ENCODE data around the gene ODF2L.
"Not testable (repeated sequence)": the region's sequence is repeated elsewhere in the genome, so short reads cannot be mapped to it uniquely, and the experiment has no call there.

The ODF2L gene

DNA sequence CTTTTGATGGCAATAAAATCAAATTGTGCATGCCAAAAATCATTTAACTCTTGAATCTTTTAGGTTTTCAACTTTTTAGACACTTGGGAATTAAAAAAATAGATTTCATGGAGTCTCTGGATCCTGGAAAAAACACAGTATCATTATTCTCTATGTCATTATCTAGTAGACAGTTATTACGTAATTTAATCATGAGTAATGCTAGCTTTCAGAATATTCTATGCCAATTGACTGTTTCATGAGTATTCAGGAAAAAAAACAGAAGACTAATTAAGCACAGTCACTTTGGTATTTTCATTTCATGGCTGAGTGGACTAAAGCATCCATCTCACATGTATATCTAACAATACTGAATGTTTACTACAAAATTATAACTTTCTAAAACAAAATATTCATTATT is 44.0 kb downstream of the ODF2L start:
- Histone ChIP-seq H3K27me3 (ENCODE audit: control insufficient read depth, insufficient read depth, low read length) (no peaks in the 10 kb centered on the region), H3K4me3 (ENCODE audit: low read depth, low read length) (no peak overlapping the region), H3K36me3 (ENCODE audit: control insufficient read depth, insufficient read depth, low read length) (peaks cover 19% of the 10 kb centered on the region), H3K9ac (ENCODE audit: low read depth, low read length) (no peak overlapping the region), H3K9me3 (ENCODE audit: control insufficient read depth, insufficient read depth, low read length) (no peaks in the 10 kb centered on the region), H3K4me1 (ENCODE audit: control insufficient read depth, insufficient read depth, low read length) (no peaks in the 10 kb centered on the region), H3K27ac (ENCODE audit: low read depth, low read length) (no peak overlapping the region)

DNA sequence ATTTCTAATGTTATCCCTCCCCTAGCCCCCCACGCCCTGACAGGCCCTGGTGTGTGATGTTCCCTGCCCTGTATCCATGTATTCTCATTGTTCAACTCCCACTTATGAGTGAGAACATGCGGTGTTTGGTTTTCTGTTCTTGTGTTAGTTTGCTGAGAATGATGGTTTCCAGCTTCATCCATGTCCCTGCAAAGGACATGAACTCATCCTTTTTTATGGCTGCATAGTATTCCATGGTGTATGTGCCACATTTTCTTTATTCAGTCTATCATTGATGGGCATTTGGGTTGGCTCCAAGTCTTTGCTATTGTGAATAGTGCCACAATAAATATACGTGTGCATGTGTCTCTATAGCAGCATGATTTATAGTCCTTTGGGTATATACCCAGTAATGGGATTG is 45.9 kb downstream of the ODF2L start:
- H3K4me1 ChIP-seq (ENCODE audit: control insufficient read depth, insufficient read depth, low read length); H3K9me3 ChIP-seq (ENCODE audit: control insufficient read depth, insufficient read depth, low read length); H3K27me3 ChIP-seq (ENCODE audit: control insufficient read depth, insufficient read depth, low read length); H3K27ac ChIP-seq (ENCODE audit: low read depth, low read length); H3K4me3 ChIP-seq (ENCODE audit: low read depth, low read length); H3K9ac ChIP-seq (ENCODE audit: low read depth, low read length): not testable (repeated sequence)
- peaks cover 19% of the 10 kb centered on the region for H3K36me3 ChIP-seq (ENCODE audit: control insufficient read depth, insufficient read depth, low read length)

DNA sequence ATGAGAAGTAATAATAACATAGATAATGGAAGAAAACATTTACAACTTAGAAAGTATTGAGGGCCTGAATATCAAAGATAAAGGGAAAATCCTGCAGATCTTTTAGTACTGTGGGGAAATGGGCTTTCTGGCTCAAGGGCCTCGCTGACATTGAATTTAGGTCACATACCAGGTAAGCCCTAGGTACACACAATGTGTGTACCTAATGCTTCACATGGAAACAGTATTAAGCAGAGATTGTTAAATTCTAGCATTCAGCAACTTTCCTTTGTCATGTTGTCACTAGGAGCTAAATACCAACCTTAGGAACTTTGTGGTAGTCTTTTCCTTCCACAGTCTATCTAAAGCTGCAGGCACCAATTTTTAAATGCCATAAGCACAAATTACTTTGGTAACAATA is 49.7 kb downstream of the ODF2L start:
- Histone ChIP-seq H3K27me3 (ENCODE audit: control insufficient read depth, insufficient read depth, low read length) (no peaks in the 10 kb centered on the region), H3K4me1 (ENCODE audit: control insufficient read depth, insufficient read depth, low read length) (no peaks in the 10 kb centered on the region), H3K36me3 (ENCODE audit: control insufficient read depth, insufficient read depth, low read length) (no peaks in the 10 kb centered on the region), H3K9me3 (ENCODE audit: control insufficient read depth, insufficient read depth, low read length) (no peaks in the 10 kb centered on the region), H3K27ac (ENCODE audit: low read depth, low read length) (no peak overlapping the region), H3K9ac (ENCODE audit: low read depth, low read length) (no peak overlapping the region), H3K4me3 (ENCODE audit: low read depth, low read length) (no peak overlapping the region)

DNA sequence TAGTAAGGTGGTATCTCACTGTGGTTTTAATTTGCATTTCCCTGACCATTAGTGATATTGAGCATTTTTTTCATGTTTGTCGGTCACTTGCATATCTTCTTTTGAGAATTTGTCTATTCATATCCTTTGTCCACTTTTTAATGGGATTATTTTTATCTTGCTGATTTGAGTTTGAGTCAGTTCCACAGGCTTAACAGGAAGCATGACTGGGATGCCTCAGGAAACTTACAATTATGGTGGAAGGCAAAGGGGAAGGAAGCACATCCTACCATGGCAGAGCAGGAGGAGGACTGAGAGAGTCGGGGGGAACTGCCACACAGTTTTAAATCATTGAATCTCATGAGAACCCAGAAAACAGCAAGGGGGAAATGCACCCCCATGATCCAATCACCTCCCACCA is 51.1 kb downstream of the ODF2L start:
- Histone ChIP-seq H3K4me3 (ENCODE audit: low read depth, low read length) (no peak overlapping the region), H3K9ac (ENCODE audit: low read depth, low read length) (no peak overlapping the region), H3K36me3 (ENCODE audit: control insufficient read depth, insufficient read depth, low read length) (no peaks in the 10 kb centered on the region), H3K9me3 (ENCODE audit: control insufficient read depth, insufficient read depth, low read length) (no peaks in the 10 kb centered on the region), H3K27ac (ENCODE audit: low read depth, low read length) (no peak overlapping the region), H3K4me1 (ENCODE audit: control insufficient read depth, insufficient read depth, low read length) (no peaks in the 10 kb centered on the region), H3K27me3 (ENCODE audit: control insufficient read depth, insufficient read depth, low read length) (no peaks in the 10 kb centered on the region)

DNA sequence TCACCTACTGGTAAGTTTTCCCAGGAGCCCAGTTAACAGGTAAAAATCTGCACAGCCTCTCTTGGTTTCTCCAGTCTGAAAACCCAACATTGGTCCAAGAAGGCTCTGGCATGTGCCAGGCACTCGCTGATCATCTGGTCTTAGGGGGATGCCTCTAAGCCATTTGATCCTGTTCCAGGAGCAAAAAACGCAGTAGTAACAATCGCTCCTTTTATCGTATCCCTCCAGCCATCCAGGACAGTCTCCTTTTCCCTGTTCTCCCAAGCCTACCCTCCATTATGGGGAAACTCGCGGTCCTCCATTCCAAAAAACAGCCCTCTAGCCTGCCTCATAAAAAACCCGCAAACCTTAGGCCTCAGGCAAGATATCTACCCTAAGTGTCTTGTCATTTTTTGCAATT is 56.2 kb downstream of the ODF2L start:
- Histone ChIP-seq H3K27me3 (ENCODE audit: control insufficient read depth, insufficient read depth, low read length) (no peaks in the 10 kb centered on the region), H3K27ac (ENCODE audit: low read depth, low read length) (no peak overlapping the region), H3K4me1 (ENCODE audit: control insufficient read depth, insufficient read depth, low read length) (no peaks in the 10 kb centered on the region), H3K9me3 (ENCODE audit: control insufficient read depth, insufficient read depth, low read length) (no peaks in the 10 kb centered on the region), H3K36me3 (ENCODE audit: control insufficient read depth, insufficient read depth, low read length) (no peaks in the 10 kb centered on the region), H3K9ac (ENCODE audit: low read depth, low read length) (no peak overlapping the region), H3K4me3 (ENCODE audit: low read depth, low read length) (no peak overlapping the region)

DNA sequence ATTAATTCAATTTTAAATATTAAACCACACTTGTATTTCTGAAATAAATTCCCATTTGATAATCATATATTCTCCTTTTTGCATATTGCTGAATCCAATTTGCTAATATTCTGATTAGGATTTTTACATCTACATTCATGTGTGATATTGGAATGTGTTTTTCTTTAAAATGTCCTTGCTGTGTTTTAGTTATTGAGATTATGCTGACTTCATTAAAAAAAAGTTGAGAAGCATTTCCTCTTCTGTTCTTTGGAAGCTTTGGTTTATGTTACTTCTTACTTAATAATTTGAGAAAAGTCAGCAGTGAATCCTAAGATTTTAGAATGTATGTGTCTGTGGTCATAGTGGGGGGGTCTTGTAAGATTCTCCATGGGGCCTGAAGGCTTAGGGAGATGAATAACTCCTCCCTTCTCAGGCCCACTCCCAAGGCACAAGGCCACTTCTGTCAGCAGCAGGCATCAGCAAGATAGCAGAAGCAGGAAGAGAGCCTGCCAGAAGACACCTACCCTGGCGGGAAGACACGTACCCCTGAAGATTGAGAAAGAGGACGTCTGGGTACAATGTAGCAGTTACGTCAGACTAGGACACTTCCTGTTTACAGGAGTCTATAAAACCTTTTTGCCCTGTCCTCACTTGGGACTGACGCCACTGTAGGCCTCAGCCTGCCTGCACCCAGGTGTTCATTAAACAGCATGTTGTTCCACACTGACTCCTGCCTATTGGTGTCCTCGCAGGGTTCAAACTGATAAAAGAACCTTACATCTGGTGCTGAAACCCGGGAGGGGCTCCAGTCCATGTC is 56.9 kb downstream of the ODF2L start:
- H3K4me1 ChIP-seq (ENCODE audit: control insufficient read depth, insufficient read depth, low read length): no peaks in the 10 kb centered on the region
- no peak overlapping the region for H3K4me3 ChIP-seq (ENCODE audit: low read depth, low read length)
- no peak overlapping the region for H3K27ac ChIP-seq (ENCODE audit: low read depth, low read length)

DNA sequence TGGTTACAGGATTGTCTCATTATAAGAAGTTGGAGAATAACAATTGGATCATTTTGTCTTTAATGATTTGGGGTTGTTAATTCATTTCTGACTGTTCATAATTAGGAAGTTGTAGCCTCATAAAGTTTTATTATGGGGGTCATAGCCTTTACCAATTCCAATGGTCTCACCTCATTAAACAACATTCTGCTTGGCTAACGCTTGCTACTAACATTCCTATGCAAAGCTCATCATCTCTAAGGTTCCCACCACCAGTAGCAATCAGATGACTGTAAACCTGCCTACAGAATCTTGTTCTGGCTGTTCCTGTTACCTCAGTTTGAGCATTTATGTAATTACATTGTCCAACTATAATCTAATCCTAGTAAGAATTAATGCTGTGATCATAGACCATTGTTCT is 60.2 kb downstream of the ODF2L start:
- H3K9ac ChIP-seq (ENCODE audit: low read depth, low read length): no peak overlapping the region
- H3K27ac ChIP-seq (ENCODE audit: low read depth, low read length): no peak overlapping the region

More for the DNA sequence above, 56.9 kb downstream of the ODF2L start:
- H3K27me3 ChIP-seq (ENCODE audit: control insufficient read depth, insufficient read depth, low read length): no peaks in the 10 kb centered on the region
- no peak overlapping the region for H3K9ac ChIP-seq (ENCODE audit: low read depth, low read length)
- no peaks in the 10 kb centered on the region for H3K9me3 ChIP-seq (ENCODE audit: control insufficient read depth, insufficient read depth, low read length)
- no peaks in the 10 kb centered on the region for H3K36me3 ChIP-seq (ENCODE audit: control insufficient read depth, insufficient read depth, low read length)

GRCh38 chr1:86325264-86325663 is 70.9 kb downstream of the ODF2L start:
- no peak overlapping the region for H3K27ac ChIP-seq (ENCODE audit: low read depth, low read length)
- H3K36me3 ChIP-seq (ENCODE audit: control insufficient read depth, insufficient read depth, low read length): no peaks in the 10 kb centered on the region
- no peak overlapping the region for H3K9ac ChIP-seq (ENCODE audit: low read depth, low read length)
- no peak overlapping the region for H3K4me3 ChIP-seq (ENCODE audit: low read depth, low read length)
- H3K27me3 ChIP-seq (ENCODE audit: control insufficient read depth, insufficient read depth, low read length): no peaks in the 10 kb centered on the region
- no peaks in the 10 kb centered on the region for H3K9me3 ChIP-seq (ENCODE audit: control insufficient read depth, insufficient read depth, low read length)
- H3K4me1 ChIP-seq (ENCODE audit: control insufficient read depth, insufficient read depth, low read length): no peaks in the 10 kb centered on the region

More for the DNA sequence above, 60.2 kb downstream of the ODF2L start:
- Histone ChIP-seq H3K36me3 (ENCODE audit: control insufficient read depth, insufficient read depth, low read length) (no peaks in the 10 kb centered on the region), H3K9me3 (ENCODE audit: control insufficient read depth, insufficient read depth, low read length) (no peaks in the 10 kb centered on the region), H3K4me1 (ENCODE audit: control insufficient read depth, insufficient read depth, low read length) (no peaks in the 10 kb centered on the region), H3K4me3 (ENCODE audit: low read depth, low read length) (no peak overlapping the region), H3K27me3 (ENCODE audit: control insufficient read depth, insufficient read depth, low read length) (no peaks in the 10 kb centered on the region)

DNA sequence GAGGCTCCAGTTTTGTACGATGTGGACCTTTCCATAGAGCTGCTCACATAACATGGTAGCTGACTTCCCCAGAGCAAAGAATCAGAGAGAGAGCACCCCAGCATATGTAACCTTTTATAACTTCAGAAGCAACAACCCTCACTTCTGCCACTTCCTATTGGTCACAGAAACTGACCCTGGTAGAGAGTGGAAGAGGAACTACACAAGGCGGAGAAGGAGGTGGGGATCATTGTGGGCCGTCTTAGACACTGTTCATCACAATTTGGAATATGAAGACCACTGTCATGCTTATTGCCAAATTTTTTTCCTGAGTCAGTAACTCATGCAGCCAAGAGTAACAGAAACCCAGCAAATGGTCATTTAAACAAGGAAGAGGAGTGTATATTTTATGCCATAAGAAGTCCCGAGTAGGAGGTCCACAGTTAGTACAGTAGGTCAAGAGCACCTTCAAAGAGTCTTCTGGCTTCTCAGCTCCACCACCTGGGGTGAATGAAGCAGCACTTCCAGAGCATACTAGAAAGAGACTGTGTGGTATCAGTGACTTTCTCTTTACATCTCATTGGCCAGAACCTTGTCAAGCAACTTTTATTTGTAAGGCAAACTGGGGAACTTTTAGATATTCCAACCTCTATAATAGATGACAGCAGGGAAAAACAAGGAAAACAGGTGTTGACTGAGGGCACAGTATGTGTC is 71.8 kb downstream of the ODF2L start:
- no peaks in the 10 kb centered on the region for H3K4me1 ChIP-seq (ENCODE audit: control insufficient read depth, insufficient read depth, low read length)
- no peaks in the 10 kb centered on the region for H3K36me3 ChIP-seq (ENCODE audit: control insufficient read depth, insufficient read depth, low read length)
- H3K9ac ChIP-seq (ENCODE audit: low read depth, low read length): no peak overlapping the region
- no peaks in the 10 kb centered on the region for H3K9me3 ChIP-seq (ENCODE audit: control insufficient read depth, insufficient read depth, low read length)
- no peak overlapping the region for H3K4me3 ChIP-seq (ENCODE audit: low read depth, low read length)
- H3K27me3 ChIP-seq (ENCODE audit: control insufficient read depth, insufficient read depth, low read length): no peaks in the 10 kb centered on the region
- H3K27ac ChIP-seq (ENCODE audit: low read depth, low read length): no peak overlapping the region

DNA sequence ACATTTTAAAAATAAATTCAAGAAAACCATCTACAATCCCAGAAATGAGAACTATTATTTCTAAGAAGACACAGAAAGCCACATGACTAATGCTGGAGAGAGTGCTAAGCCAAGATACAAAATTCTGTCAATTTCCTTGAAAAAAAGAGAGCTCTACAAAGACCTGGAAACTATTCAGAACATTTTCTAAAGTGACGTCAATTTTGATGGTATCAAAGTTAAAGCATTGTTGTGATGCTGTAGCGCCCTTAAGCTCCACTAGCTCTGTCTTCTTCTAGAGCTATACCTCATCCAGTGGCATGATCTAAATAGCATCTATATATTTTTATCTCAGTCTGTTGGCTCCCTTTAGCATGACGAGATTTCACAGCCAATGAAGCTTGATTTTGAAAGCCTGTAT is 73.9 kb downstream of the ODF2L start:
- no peaks in the 10 kb centered on the region for H3K27me3 ChIP-seq (ENCODE audit: control insufficient read depth, insufficient read depth, low read length)
- no peak overlapping the region for H3K9ac ChIP-seq (ENCODE audit: low read depth, low read length)
- H3K4me3 ChIP-seq (ENCODE audit: low read depth, low read length): no peak overlapping the region
- no peaks in the 10 kb centered on the region for H3K4me1 ChIP-seq (ENCODE audit: control insufficient read depth, insufficient read depth, low read length)
- no peaks in the 10 kb centered on the region for H3K36me3 ChIP-seq (ENCODE audit: control insufficient read depth, insufficient read depth, low read length)
- H3K9me3 ChIP-seq (ENCODE audit: control insufficient read depth, insufficient read depth, low read length): no peaks in the 10 kb centered on the region
- no peak overlapping the region for H3K27ac ChIP-seq (ENCODE audit: low read depth, low read length)

GRCh38 chr1:86318436-86318835 is 77.7 kb downstream of the ODF2L start:
- Histone ChIP-seq H3K27ac (ENCODE audit: low read depth, low read length) (no peak overlapping the region), H3K4me1 (ENCODE audit: control insufficient read depth, insufficient read depth, low read length) (peaks cover 7% of the 10 kb centered on the region; the same call in 1 of the 2 replicates), H3K36me3 (ENCODE audit: control insufficient read depth, insufficient read depth, low read length) (no peaks in the 10 kb centered on the region), H3K4me3 (ENCODE audit: low read depth, low read length) (no peak overlapping the region), H3K9me3 (ENCODE audit: control insufficient read depth, insufficient read depth, low read length) (no peaks in the 10 kb centered on the region), H3K27me3 (ENCODE audit: control insufficient read depth, insufficient read depth, low read length) (no peaks in the 10 kb centered on the region), H3K9ac (ENCODE audit: low read depth, low read length) (no peak overlapping the region)
